ENCODE measurements around the gene F2RL3.
"Not testable (repeated sequence)": the region's sequence is repeated elsewhere in the genome, so short reads cannot be mapped to it uniquely, and the experiment has no call there.

Gene F2RL3

DNA sequence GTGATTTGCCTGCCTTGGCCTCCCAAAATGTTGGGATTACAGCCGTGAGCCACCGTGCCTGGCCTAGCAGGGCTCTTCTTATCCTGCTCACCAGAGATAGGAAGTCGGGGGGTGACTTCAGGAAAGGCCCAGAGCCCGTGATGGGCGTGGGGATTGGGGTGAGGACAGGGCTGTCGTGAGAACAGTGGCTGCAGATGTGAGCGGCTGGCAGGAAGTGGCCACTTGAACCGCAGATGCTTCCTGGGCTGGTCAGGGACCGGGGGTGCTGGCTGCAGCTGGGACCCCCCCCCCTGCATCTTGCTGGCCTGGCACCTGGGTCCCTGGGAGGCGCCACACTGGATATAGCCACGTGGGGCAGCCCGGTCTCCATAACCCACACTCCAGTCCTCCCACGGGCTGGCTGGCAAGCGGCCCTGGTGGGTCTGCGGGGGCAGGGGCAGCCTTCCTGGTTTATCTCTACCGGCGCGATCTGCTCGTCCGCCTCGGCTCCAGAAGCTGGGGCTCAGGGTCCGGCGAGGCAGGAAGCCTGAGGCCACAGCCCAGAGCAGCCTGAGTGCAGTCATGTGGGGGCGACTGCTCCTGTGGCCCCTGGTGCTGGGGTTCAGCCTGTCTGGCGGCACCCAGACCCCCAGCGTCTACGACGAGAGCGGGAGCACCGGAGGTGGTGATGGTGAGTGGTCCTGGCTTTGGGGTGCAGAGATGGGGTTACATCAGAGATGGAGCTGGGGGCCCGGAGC lies at the start of gene F2RL3:
F2RL3 (plus strand) TSS at position 371 of the 737 bp plus-strand sequence; CDS start at position 562, 191 bp downstream.
- DNase-seq (ENCODE audit: low spot score) = no peak

- no peak for DNase-seq (ENCODE audit: low spot score)
Observed at GRCh38 chr19:16841391-16841926, 47.3 kb upstream of the F2RL3 start.

GRCh38 chr19:16846901-16847300 lies 41.9 kb upstream of the F2RL3 start:
- no peak for DNase-seq (ENCODE audit: low spot score)

DNA sequence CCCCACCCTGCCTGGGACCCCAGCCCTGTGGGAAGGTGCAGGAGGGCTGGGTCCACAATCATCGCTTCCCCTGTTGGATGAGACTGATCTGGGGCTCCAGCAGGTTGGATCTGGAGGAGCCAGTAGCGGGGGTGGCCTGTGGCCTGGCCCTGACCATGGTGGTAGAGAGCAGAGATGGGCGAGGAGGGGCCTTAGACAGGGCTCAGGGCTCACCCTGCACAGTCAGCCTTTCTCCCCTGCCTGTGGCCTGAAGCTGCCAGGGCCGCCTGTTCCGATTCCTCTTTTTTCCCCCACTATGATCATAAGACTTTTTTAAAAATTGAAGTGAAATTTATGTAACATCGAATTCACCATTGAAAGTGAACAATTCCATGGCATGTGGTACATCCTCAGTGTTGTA lies 41.4 kb upstream of the F2RL3 start:
- no peak for DNase-seq (ENCODE audit: low spot score)

DNA sequence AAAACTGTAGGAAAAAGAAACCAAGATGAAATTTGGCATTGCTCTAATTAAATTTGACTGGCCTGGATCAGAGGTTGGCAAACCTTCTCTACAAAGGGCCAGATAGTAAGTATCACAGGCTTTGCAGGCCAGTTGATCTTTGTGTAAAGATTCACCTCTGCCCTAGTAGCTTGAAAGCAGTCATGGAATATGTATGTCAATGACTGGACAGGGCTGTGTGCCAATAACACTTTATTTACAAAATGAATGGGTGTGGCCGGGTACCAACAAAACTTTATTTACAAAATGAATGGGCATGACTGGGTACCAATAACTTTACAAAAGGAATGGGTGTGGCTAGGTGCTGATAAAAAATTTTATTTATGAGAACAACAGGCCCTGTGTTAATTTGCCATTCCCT lies 39.6 kb upstream of the F2RL3 start:
- no peak for DNase-seq (ENCODE audit: low spot score)

DNA sequence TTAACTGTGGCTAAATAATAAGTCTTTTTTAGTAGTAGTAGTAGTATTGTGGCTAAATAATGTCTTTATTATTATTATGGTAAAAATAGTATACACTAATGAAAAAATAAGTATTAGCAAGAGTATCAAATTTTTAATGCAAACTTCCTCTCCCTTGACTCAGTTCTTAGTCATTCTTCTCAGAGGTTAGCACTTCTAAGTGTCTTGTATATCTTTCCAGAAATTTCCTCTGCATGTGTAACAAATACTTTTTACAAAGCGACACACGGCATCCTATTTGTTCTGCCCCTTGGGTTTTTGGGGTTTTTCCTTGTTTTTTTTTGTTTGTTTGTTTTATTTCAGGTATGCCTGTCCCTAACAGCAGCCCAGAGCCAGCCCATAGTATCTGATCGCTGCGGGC lies 38.7 kb upstream of the F2RL3 start:
- no peak for DNase-seq (ENCODE audit: low spot score)

GRCh38 chr19:16851031-16851712 lies 37.6 kb upstream of the F2RL3 start:
- no peak for DNase-seq (ENCODE audit: low spot score)

DNA sequence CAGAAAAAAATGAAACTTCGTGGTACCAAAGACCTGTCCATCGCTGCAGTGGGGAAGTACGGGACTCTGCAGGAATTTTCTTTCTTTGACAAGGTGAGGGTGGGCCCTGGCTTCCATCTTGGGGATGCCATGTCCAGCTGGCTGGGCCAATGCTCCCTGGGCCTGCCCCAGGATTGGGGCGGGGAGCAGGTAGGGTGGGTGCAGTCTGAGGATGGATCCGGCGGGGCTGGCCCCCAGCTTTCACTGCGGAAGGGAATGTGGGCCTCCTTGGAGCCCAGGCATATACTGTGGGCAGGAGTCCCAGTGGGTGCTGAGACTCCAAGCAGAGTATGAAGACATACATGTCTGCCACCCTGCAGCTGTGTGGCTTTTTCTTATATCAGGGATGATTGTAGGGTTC lies 35.7 kb upstream of the F2RL3 start:
- no peak for DNase-seq (ENCODE audit: low spot score)

DNA sequence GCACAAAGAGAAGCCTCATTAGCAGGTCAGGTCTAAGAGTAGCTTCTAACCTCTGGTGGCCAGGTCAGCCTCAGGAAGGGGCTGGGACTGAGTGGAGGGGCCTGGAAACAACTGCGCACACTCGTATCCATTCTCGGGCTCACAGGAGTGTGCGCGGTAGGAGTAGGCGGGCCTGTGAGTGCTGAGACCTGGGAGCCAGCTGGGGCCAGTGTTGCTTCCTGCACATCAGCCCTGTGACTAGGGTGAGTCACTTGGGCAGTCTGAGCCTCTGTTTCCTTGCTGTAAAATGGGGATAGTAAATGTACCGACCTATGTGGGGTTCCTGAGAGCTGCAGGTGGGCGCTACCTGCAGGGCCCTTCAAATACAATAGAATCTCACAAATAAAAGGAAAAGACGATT lies 32.7 kb upstream of the F2RL3 start:
- no peak for DNase-seq (ENCODE audit: low spot score)

DNA sequence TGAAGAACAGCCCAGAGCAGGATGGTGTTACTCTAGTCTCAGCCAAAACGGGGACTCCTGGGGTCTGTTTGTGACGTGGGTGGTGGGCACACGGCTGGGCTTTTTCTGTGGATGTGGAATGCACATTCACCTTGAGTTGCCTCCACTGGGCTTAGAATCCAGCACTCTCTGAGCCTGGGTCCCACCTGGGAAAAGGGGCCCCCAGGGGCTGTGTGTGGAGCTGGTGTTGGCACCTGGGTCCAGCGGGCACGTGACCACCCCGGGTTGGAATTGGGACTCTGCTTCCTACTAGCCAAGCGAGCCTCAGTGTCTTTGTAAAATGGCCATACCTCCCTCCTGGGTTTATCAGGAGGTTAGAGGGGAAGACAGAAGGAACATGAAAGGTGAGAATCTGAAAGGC lies 29.2 kb upstream of the F2RL3 start:
- DNase-seq (ENCODE audit: low spot score) = no peak

DNA sequence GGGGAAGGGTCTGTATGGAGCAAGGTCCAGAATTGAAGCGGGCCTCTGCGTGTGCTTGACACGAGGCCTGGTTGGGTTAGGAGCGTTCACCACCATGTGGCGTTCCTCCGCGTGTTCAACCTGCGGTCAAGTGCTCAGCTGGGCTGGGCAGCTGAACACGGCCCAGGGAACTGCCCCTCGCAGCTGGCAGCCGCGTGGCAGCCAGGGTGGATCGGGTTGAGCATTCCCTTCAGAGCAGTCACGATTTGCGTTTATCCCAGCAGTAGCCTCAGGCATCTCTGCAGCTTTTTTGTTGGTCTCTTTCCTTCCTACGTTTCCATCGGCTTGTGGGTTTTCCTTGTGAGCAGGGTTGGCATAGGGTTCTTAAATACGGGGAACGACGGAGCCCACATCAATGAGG lies 28.7 kb upstream of the F2RL3 start:
- no peak for DNase-seq (ENCODE audit: low spot score)

DNA sequence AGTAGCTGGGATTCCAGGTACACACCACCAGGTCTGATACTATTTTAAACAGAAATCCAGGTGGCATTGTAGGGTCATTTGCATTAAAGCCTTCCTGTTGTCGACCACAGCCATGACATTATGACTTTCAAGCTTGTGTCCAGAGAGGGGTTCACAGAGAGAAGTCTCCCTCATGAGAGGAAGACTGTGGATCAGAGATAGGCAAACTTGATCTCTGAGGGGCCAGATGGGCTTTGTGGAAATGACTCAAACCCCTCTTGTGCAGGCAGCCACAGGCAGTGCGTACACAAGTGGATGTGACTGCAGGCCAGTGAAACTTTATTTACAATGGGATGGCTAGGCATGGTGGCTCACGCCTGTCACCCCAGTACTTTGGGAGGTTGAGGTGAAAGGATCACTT lies 27.8 kb upstream of the F2RL3 start:
- no peak for DNase-seq (ENCODE audit: low spot score)

DNA sequence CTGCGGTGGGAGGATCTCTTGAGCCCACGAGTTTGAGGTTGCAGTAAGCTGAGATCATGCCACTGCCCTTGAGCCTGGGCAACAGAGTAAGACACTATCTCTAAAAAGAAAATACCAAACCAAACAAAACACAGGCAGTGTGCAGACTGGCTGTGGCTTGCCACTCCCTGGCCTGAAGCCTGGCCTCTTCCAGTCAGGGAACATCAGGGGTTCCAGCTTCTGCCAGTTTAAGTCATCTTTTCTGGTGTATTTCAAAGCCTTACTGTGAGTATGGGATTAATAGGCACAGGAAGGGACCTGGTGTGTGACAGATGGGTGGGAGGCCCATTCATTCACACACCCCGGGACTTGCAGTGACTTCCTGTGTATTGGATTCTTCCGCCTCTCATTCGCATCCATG lies 27.0 kb upstream of the F2RL3 start:
- DNase-seq (ENCODE audit: low spot score) = no peak

DNA sequence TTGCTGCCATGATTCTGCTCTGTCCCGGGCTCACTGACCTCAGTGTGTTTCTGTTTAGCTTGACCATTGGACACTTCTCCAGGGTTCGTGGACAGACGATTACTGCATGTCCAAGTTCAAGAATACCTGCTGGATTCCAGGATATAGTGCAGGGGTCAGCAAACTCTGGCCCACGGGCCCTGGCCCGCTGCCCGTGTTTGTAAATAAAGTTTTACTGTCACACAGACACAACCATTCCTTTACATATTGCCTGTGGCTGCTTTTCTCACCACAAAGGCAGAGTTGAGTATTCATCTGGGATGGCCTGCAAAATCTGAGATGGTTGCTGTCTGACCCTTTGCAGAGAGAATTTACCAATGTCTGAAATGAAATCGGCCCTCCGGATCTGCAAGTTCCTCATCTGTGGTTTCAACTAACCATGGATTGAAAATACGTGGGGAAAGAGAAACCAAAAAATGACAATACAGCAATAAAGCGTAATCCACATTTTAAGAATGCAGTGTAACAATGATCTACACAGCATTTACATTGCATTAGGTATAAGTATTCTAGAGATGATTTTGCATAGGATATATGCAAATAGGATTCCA lies 25.9 kb upstream of the F2RL3 start:
- no peak for DNase-seq (ENCODE audit: low spot score)

GRCh38 chr19:16867211-16867610 lies 21.6 kb upstream of the F2RL3 start:
- DNase-seq (ENCODE audit: low spot score) = no peak

GRCh38 chr19:16868423-16869130 lies 20.2 kb upstream of the F2RL3 start:
- DNase-seq (ENCODE audit: low spot score) = no peak

GRCh38 chr19:16869331-16869972 lies 19.3 kb upstream of the F2RL3 start:
- DNase-seq (ENCODE audit: low spot score) = no peak

DNA sequence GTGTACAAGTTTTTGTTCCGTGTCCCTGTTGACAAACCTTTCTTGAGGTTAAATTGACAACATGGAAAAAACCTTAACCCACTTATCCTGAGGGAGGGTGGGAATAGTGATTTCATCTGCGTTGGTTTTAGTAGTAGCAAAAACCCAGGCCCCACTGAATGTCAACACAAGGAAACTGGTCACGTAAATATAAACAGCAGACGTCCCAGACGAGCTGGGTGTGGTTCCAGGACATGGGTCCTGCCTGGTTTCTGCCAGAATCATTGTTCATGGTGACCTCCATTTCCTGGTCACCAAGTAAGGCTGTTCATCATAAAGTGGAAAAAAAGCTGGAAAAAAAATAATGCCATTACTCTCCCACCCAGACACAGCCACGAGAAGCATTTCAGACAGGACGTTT lies 16.9 kb upstream of the F2RL3 start:
- DNase-seq (ENCODE audit: low spot score) = no peak

GRCh38 chr19:16872728-16873127 lies 16.1 kb upstream of the F2RL3 start:
- no peak for DNase-seq (ENCODE audit: low spot score)

DNA sequence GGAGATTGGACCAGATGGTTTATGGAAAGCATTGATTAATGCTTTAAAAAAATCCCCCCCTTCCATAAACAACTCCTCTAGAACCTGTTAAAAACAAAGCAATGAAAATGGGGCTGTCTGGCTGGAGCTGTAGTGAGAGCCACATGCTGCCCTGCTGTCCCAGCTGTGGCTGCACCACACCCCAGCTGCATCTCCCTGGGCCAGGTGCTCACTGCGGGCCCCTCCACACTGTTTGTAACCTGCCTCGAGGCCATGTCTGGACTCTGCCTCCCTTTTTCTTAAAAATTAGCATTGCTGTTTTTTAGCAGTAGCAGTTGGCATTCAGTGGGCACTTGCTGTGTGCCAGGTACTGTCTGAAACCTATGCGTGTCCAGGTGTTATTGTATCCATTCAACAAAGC lies 15.2 kb upstream of the F2RL3 start:
- no peak for DNase-seq (ENCODE audit: low spot score)

DNA sequence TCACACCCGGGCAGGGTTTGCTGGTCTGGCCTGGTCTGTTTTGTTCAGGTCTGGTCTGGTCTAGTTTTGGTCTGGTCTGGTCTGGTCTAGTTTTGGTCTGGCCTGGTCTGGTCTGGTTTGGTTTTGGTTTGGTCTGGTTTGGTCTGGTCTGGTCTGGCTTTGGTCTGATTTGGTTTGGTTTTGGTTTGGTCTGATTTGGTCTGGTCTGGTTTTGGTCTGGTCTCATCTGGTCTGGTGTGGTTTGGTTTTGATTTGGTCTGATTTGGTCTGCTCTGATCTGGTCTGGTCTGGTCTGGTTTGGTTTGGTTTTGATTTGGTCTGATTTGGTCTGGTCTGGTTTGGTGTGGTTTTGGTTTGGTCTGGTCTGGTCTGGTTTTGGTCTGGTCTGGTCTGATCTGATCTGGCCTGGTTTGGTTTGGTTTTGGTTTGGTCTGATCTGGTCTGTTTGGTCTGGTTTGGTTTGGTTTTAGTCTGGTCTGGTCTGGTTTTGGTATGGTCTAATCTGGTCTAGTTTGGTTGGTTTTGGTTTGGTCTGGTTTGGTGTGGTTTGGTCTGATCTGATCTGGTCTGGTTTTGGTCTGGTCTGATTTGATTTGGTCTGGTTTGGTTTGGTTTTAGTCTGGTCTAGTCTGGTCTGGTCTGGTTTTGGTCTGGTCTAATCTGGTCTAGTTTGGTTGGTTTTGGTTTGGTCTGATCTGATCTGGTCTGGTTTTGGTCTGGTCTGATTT lies 14.4 kb upstream of the F2RL3 start:
- DNase-seq (ENCODE audit: low spot score) = no peak

DNA sequence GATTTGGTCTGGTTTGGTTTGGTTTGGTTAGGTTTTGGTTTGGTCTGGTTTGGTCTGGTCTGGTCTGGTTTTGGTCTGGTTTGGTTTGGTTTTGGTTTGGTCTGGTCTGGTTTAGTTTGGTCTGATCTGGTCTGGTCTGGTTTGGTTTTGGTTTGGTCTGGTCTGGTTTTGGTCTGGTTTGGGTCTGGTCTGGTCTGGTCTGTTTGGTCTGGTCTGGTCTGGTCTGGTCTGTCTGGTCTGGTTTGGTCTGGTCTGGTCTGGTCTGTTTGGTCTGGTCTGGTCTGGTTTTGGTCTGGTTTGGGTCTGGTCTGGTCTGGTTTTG lies 13.9 kb upstream of the F2RL3 start:
- DNase-seq (ENCODE audit: low spot score) = not testable (repeated sequence)

Data from CD4-positive, alpha-beta T cell treated with Interleukin-15 for 4 hours (primary cell).